K562 (cell line): ENCODE results near the gene RRM2. TPM values are rescaled to one million over a fixed set of nuclear protein-coding genes. Genes with fewer than 3 reads are reported as not detected.

Experiments
- ASH1L ChIP-seq: fragments of 450-650 bp; IDR thresholded peaks from 2 replicates; pipeline ENCODE4 v1.6.1; 2018; ENCODE audit warnings: borderline replicate concordance, mild to moderate bottlenecking, low read depth; ENCODE audit not compliant: partially characterized antibody
- BRD4 ChIP-seq: fragments of 200-600 bp; sonication (generic); IDR thresholded peaks from 2 replicates; pipeline ENCODE4 v1.6.1; 2017; ENCODE audit warnings: inconsistent platforms
- ETV5 ChIP-seq: sonication (generic); formaldehyde crosslinking; IDR thresholded peaks from 2 replicates; pipeline ENCODE4 v1.4.0; 2020; ENCODE audit warnings: low read depth, mild to moderate bottlenecking, missing genetic modification reagents
- EZH2 ChIP-seq: IDR thresholded peaks from 2 replicates; pipeline ENCODE4 v1.6.1; 2012; ENCODE audit warnings: low read depth, mild to moderate bottlenecking, inconsistent platforms, low read length, borderline replicate concordance
- HDAC2 ChIP-seq: fragments of 450-650 bp; IDR thresholded peaks from 2 replicates; pipeline ENCODE4 v1.6.1; 2016; ENCODE audit warnings: mild to moderate bottlenecking
- KDM2B ChIP-seq: fragments of 250-450 bp; sonication (Bioruptor Pico); IDR thresholded peaks from 2 replicates; pipeline ENCODE4 v1.8.0; 2021; ENCODE audit warnings: mild to moderate bottlenecking, moderate library complexity
- MAFK ChIP-seq: IDR thresholded peaks from 2 replicates; pipeline ENCODE4 v1.6.1; 2011; ENCODE audit warnings: low read length, improper control_type of control experiment
- POLR3G ChIP-seq: IDR thresholded peaks from 2 replicates; pipeline ENCODE4 v1.6.1; 2011; ENCODE audit not compliant: insufficient read length, insufficient replicate concordance; ENCODE audit errors: extremely low read depth
- RBM22 ChIP-seq: fragments of 200-400 bp; formaldehyde crosslinking; IDR thresholded peaks from 2 replicates; pipeline ENCODE4 v1.6.1; 2018; ENCODE audit warnings: low read length, low read depth; ENCODE audit not compliant: poor library complexity, severe bottlenecking
- SMARCE1 ChIP-seq: fragments of 450-650 bp; IDR thresholded peaks from 2 replicates; pipeline ENCODE4 v1.7.1; 2016; ENCODE audit warnings: mild to moderate bottlenecking
- SOX6 ChIP-seq: fragments of 450-650 bp; IDR thresholded peaks from 2 replicates; pipeline ENCODE4 v1.6.1; 2014; ENCODE audit warnings: mild to moderate bottlenecking
- TAF7 ChIP-seq: fragments of 450-650 bp; IDR thresholded peaks from 2 replicates; pipeline ENCODE4 v1.6.1; 2016; ENCODE audit warnings: missing genetic modification characterization, missing compliant biosample characterization
- WHSC1 ChIP-seq: IDR thresholded peaks from one replicate; pipeline ENCODE4 v1.6.1; 2012; ENCODE audit warnings: low read length, control low read depth, inconsistent platforms
- ZNF263 ChIP-seq: sonication (generic); formaldehyde crosslinking; IDR thresholded peaks from 2 replicates; pipeline ENCODE4 v1.8.0; 2022; ENCODE audit warnings: mild to moderate bottlenecking, missing genetic modification reagents, borderline replicate concordance
- polyA plus RNA-seq, 8 experiments: library from polyadenylated mRNA; depleted of rRNA in 4 of 8; stranded (reverse) in 5 of 8; unstranded in 3 of 8; fragments of >200 nt; fragmentation: Nextera tagmentation in 2 of 8; fragmentation: Illumina TruSeq in 1 of 8; extraction: Ambion mirVana in 2 of 8; extraction: Trizol in 1 of 8; gene quantifications; 2 replicates each; pipeline versions ENCODE4 v1.2.1 to v1.2.3, GENCODE V29; 2011 to 2014; ENCODE audit warnings: inconsistent platforms in 1 of 8, missing spikeins in 1 of 8
- total RNA-seq, 7 experiments: library from RNA; depleted of rRNA in 6 of 7; stranded (reverse); fragments of >200 nt in 6 of 7; fragmentation: Illumina TruSeq in 2 of 7; extraction: Trizol in 2 of 7; gene quantifications; 2 replicates each; pipeline versions ENCODE4 v1.2.1 to v1.2.3, GENCODE V29; 2011 to 2021; ENCODE audit warnings: low replicate concordance in 1 of 7
- TF ChIP-seq, protein P1 (sequence below), 2 experiments: IDR thresholded peaks; 2 replicates each; pipeline ENCODE4 v1.6.1; 2011; ENCODE audit warnings: borderline replicate concordance in 1 of 2, control low read depth in 1 of 2, low read depth in 1 of 2, low read length in 1 of 2, mild to moderate bottlenecking in 1 of 2, mixed read lengths in 1 of 2, moderate library complexity in 1 of 2; ENCODE audit not compliant: insufficient read depth in 1 of 2, insufficient read length in 1 of 2, poor library complexity in 1 of 2, severe bottlenecking in 1 of 2; ENCODE audit errors: extremely low read depth in 1 of 2
- TF ChIP-seq, protein P2 (sequence below): IDR thresholded peaks from 2 replicates; pipeline ENCODE4 v1.6.1; 2014; ENCODE audit warnings: antibody characterized with exemption
- TF ChIP-seq, protein P3 (sequence below): fragments of 250-450 bp; sonication (Bioruptor Pico); IDR thresholded peaks from 2 replicates; pipeline ENCODE4 v1.5.0; 2020; ENCODE audit warnings: mild to moderate bottlenecking
- TF ChIP-seq, protein P4 (sequence below), 2 experiments: fragments of 450-650 bp; IDR thresholded peaks; 2 replicates each; pipeline ENCODE4 v1.6.1; 2018; ENCODE audit warnings: mild to moderate bottlenecking in 2 of 2, low read depth in 1 of 2; ENCODE audit not compliant: partially characterized antibody in 2 of 2

The RRM2 gene
- total and polyA plus RNA-seq, 9 of the 15 experiments (the other 6 are each of a cell fraction or from before 2014, with no cell fraction given), result 50.1 to 244 (median 128) TPM

DNA sequence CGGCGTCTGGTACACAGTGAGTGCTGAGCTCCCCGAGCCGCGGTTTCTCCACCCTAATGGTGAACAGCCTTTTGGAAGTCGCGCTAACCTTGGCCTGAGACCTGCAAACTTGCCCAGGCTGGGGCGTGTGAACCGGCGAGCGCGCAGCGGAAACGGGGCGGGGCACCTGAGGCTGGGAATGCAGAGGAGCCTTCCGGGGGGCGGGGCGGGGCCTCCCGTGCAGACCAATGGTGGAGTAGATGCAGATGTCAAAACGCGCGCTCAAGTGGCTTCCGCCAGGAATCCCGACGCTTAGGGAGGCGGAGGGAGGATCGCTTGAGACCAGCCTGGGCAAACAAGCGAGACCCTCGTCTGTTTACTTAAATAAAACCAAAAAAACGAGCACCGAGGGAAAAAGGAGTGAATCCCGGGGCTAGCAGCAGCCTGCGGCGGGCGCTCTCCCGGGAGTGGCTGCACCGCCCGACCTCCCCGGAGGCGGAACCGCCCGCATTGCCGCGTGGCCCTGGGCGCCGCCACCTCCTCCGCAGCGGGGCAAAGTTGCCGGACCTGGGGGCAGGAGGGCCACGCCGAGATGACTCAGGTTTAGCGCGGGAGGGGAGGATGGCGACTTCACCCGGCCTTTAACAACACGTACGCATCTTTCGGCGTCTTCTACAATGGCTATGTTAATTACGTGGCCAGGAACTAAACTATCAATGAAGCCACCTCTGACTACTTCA lies 2.2 kb upstream of the RRM2 start (continued):
- TF ChIP-seq SOX6, result no peak
- peak; percentile 41; the same call in 1 of the 2 replicates for TF ChIP-seq MAFK
- TF ChIP-seq, protein P1, sequence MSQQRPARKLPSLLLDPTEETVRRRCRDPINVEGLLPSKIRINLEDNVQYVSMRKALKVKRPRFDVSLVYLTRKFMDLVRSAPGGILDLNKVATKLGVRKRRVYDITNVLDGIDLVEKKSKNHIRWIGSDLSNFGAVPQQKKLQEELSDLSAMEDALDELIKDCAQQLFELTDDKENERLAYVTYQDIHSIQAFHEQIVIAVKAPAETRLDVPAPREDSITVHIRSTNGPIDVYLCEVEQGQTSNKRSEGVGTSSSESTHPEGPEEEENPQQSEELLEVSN (IDR thresholded peaks at IDR 0.05; ENCODE audit: borderline replicate concordance in 1 of 2, extremely low read depth in 1 of 2, insufficient read depth in 1 of 2, insufficient read length in 1 of 2, low read depth in 1 of 2, low read length in 1 of 2, poor library complexity in 1 of 2, severe bottlenecking in 1 of 2), result peak; percentile 84 to 96
- peak; percentile 65; the same call in 1 of the 2 replicates for TF ChIP-seq ZNF263
- TF ChIP-seq RBM22, result peak; percentile 84
- TF ChIP-seq EZH2, result no peak
- no peak for TF ChIP-seq WHSC1
- TF ChIP-seq TAF7 (tag), result no peak
- TF ChIP-seq ASH1L, result no peak
- no peak for TF ChIP-seq SMARCE1
- peak; percentile 76 for TF ChIP-seq ETV5 (CRISPR knock-in tag)
- TF ChIP-seq, protein P2, sequence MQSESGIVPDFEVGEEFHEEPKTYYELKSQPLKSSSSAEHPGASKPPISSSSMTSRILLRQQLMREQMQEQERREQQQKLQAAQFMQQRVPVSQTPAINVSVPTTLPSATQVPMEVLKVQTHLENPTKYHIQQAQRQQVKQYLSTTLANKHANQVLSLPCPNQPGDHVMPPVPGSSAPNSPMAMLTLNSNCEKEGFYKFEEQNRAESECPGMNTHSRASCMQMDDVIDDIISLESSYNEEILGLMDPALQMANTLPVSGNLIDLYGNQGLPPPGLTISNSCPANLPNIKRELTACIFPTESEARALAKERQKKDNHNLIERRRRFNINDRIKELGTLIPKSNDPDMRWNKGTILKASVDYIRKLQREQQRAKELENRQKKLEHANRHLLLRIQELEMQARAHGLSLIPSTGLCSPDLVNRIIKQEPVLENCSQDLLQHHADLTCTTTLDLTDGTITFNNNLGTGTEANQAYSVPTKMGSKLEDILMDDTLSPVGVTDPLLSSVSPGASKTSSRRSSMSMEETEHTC, result peak; percentile 30; the same call in 1 of the 2 replicates
- TF ChIP-seq BRD4, result peak; percentile 14; the same call in 1 of the 2 replicates
- no peak for TF ChIP-seq POLR3G
- no peak for TF ChIP-seq KDM2B
- TF ChIP-seq, protein P3, sequence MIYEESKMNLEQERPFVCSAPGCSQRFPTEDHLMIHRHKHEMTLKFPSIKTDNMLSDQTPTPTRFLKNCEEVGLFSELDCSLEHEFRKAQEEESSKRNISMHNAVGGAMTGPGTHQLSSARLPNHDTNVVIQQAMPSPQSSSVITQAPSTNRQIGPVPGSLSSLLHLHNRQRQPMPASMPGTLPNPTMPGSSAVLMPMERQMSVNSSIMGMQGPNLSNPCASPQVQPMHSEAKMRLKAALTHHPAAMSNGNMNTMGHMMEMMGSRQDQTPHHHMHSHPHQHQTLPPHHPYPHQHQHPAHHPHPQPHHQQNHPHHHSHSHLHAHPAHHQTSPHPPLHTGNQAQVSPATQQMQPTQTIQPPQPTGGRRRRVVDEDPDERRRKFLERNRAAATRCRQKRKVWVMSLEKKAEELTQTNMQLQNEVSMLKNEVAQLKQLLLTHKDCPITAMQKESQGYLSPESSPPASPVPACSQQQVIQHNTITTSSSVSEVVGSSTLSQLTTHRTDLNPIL (CRISPR knock-in tag), result no peak
- TF ChIP-seq, protein P4, sequence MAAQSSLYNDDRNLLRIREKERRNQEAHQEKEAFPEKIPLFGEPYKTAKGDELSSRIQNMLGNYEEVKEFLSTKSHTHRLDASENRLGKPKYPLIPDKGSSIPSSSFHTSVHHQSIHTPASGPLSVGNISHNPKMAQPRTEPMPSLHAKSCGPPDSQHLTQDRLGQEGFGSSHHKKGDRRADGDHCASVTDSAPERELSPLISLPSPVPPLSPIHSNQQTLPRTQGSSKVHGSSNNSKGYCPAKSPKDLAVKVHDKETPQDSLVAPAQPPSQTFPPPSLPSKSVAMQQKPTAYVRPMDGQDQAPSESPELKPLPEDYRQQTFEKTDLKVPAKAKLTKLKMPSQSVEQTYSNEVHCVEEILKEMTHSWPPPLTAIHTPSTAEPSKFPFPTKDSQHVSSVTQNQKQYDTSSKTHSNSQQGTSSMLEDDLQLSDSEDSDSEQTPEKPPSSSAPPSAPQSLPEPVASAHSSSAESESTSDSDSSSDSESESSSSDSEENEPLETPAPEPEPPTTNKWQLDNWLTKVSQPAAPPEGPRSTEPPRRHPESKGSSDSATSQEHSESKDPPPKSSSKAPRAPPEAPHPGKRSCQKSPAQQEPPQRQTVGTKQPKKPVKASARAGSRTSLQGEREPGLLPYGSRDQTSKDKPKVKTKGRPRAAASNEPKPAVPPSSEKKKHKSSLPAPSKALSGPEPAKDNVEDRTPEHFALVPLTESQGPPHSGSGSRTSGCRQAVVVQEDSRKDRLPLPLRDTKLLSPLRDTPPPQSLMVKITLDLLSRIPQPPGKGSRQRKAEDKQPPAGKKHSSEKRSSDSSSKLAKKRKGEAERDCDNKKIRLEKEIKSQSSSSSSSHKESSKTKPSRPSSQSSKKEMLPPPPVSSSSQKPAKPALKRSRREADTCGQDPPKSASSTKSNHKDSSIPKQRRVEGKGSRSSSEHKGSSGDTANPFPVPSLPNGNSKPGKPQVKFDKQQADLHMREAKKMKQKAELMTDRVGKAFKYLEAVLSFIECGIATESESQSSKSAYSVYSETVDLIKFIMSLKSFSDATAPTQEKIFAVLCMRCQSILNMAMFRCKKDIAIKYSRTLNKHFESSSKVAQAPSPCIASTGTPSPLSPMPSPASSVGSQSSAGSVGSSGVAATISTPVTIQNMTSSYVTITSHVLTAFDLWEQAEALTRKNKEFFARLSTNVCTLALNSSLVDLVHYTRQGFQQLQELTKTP (IDR thresholded peaks at IDR 0.05; ENCODE audit: low read depth in 1 of 2, partially characterized antibody in 2 of 2), result peak in 1 of 2 experiments; percentile 50
- TF ChIP-seq HDAC2, result no peak; the same call in 1 of the 2 replicates
